ENCODE results near the gene SLC29A1.

SLC29A1 gene

GRCh38 chr6:44255871-44256774 lies 32.7 kb downstream of the SLC29A1 start:
- DNase-seq, result no peak

GRCh38 chr6:44256775-44257024 lies 33.3 kb downstream of the SLC29A1 start:
- no peak for DNase-seq

GRCh38 chr6:44257025-44257752 lies 33.8 kb downstream of the SLC29A1 start, which contains the start of gene SLC35B2:
TSS of gene SLC35B2 (minus strand) at chr6:44257528. CDS start at chr6:44257410, 118 bp downstream.
- DNase-seq, result peak; percentile 69

GRCh38 chr6:44257753-44258324 lies 34.4 kb downstream of the SLC29A1 start:
- no peak for DNase-seq

GRCh38 chr6:44258325-44258863 lies 35.0 kb downstream of the SLC29A1 start:
- DNase-seq, result no peak

GRCh38 chr6:44258921-44259320 lies 35.5 kb downstream of the SLC29A1 start:
- no peak for DNase-seq

- DNase-seq, result no peak
Observed at GRCh38 chr6:44260011-44260410, 36.6 kb downstream of the SLC29A1 start.

GRCh38 chr6:44260451-44261297 lies 37.3 kb downstream of the SLC29A1 start:
- no peak for DNase-seq

GRCh38 chr6:44261581-44261980 lies 38.2 kb downstream of the SLC29A1 start:
- DNase-seq, result no peak

- DNase-seq, result no peak
Observed at GRCh38 chr6:44262467-44263353, 39.3 kb downstream of the SLC29A1 start.

- DNase-seq, result no peak
Observed at GRCh38 chr6:44263354-44264100, 40.1 kb downstream of the SLC29A1 start.

- DNase-seq, result peak; percentile 20
Observed at GRCh38 chr6:44264154-44265006, 41.0 kb downstream of the SLC29A1 start.

- peak; percentile 87 for DNase-seq
Observed at GRCh38 chr6:44265007-44265721, 41.8 kb downstream of the SLC29A1 start, which contains the start of gene NFKBIE. TSS of gene NFKBIE (minus strand) at chr6:44265551. CDS start at chr6:44265346, 205 bp downstream.

GRCh38 chr6:44265722-44266233 lies 42.4 kb downstream of the SLC29A1 start:
- DNase-seq, result no peak

- DNase-seq, result no peak
Observed at GRCh38 chr6:44266347-44266746, 43.0 kb downstream of the SLC29A1 start.

- no peak for DNase-seq
Observed at GRCh38 chr6:44267252-44267651, 43.9 kb downstream of the SLC29A1 start.

- peak; percentile 21 for DNase-seq
Observed at GRCh38 chr6:44268095-44268628, 44.8 kb downstream of the SLC29A1 start.
